Stimulated activated CD8-positive, alpha-beta memory T cell treated with anti-CD3 and anti-CD28 coated beads, Interleukin-2, amount 100 ng/mL, for 48 hours (primary cell): ENCODE measurements around the gene SLIT3.

Source experiments
- DNase-seq, 2 donors: peaks; one replicate each; pipeline ENCODE4 v3.0.0-alpha.2; 2020; ENCODE audit warnings: low read depth in 2 of 2

SLIT3 gene

DNA sequence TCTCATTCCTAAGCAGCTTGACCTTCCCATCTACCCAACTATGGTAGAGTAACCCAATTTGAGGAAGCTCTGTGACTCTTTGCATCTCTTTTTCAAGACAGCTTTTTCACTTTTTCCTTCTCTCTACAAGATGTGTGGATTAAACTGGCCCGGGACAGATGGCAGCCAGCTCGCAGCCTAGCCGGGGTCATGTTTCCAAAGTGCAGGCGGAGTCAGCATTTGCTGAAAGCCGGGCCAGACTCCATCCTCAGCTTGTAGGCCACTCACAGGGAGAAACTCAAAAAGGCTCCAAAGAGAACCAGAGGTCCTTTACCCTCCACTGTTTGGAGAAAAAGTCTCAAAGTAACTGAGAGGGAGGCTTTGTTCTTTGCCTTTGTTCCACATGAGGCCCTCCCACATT, 435.0 kb downstream of the SLIT3 start:
- DNase-seq, result no peak

DNA sequence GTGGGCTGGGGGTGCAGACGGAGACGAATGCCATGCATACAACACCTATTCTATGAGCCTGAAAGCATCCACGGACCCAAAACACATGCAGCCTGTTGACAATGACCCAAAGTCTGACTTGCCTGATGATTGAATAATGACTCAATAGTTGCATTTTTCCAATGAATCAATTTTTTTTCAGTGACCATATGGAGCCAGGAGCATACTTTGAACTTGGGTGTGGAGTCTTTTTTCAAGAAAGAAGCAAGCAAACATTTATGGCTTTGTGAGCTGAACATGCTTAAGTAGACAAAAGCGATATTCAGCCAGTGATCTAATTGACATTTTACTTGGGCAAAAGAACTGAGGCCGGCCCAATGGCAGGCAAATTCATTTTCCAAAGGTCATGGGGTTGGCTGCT, 437.9 kb downstream of the SLIT3 start:
- DNase-seq, result no peak

DNA sequence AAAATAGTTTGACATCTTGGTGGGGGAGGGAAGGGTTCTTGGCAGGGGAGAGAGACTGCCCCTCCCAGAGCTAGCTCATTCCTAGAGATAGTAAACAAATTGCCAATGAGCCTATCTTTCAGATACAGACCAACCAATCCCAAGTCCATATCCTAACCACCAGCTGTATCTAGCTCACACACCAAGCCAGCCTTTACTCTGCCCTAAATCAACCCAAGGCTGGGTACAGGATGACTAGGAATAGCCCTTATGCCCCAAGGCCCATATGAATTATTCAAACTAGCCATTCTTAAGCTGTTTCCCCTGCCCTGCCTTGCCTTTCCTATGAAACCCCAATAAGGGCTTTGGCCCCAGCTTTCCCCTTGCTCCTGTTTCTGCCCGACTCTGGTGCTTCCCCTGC, 440.4 kb downstream of the SLIT3 start:
- no peak for DNase-seq

DNA sequence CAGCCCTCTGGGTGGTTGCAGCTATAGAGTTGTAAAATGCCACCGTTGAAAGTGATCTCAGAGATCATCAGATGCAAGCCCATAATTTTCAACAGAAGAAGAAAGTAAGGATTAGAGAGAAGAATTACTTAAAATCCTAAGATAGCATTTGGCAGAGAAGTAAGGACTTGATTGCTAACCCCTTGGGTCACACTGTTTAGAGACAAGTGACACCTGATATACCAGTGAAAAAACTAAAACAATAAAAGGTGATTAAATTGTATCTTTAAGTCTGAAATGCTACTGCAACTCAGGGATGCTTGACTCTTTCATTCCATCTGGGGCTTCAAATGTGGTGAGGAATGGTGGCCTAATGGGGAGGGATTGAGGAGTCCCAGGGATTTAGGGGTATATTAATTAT, 440.9 kb downstream of the SLIT3 start:
- no peak for DNase-seq

DNA sequence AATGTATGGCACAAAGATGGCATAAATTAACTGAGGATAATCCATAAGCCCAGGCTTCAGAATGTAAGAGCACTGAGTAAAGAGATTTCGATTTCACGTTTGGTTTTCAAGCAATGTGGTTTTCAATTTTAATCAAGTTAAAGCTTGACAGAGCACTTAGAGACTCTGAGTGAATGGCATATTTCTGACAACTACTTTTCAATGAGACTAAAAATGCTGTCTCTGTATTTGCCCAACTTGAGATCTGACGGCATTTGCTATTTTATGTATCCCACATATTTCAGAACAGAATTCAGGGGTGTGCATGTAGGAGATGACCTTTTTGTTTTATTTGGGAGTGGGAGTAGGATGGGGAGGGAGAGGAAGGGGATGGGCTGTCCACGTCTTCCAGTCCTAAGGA, 441.5 kb downstream of the SLIT3 start:
- DNase-seq, result no peak

DNA sequence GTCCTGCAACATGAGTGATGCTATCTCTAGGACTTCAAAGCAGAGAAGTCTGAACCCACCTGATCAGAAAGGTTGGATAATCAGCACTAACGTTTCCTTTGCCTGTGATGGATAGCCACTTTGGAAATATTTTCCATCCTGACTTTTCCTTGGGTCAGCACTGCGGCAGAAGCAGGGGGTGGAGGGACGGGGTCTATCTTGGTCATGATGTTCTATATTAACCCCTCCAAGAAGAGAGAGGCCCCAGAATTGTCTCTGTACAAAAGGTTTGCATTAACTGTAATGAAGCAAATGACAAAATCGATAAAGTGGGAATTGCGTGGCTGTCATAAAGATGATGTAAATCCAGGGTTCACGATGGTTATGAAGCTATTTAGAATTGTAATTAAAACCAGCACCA, 441.9 kb downstream of the SLIT3 start:
- DNase-seq, result no peak

DNA sequence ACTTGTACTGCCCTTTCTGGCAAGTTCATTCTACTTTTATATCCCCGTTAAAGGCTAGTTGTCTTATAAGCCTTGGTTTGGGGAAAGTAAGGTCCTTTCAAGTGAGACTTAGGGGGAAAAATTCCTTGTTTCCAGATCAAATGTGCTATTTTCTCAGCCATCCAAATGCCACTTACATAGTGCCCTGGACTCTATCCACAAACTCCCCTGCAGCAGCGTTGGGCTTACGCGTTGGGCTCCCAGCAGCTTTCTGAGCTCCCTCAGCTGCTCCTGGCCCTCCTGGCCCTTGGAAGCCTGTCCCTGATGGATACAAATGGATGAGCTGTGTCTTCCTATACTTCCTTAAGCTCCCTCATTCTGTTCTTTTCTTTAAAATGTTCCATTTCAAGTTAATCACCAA, 442.6 kb downstream of the SLIT3 start:
- DNase-seq, result no peak

DNA sequence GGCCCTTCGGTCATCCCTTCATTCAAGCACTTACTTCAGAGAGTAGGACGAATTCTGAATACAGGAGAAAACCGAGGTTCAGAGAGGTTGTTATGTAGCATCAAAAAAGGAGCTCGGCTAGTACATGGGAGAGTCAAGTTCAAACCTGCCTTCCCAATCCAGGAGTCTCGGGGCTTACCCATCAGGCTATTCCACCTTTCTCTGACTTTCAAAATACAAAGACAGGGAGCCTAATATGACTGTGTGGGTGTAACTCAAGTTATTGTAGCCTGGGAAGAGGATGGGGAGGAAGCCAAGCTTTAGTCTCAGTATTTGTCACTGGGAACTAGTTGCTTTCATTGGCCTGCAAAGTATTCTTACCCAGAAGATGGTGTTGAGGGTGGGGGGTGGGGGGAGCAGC, 447.0 kb downstream of the SLIT3 start:
- no peak for DNase-seq

DNA sequence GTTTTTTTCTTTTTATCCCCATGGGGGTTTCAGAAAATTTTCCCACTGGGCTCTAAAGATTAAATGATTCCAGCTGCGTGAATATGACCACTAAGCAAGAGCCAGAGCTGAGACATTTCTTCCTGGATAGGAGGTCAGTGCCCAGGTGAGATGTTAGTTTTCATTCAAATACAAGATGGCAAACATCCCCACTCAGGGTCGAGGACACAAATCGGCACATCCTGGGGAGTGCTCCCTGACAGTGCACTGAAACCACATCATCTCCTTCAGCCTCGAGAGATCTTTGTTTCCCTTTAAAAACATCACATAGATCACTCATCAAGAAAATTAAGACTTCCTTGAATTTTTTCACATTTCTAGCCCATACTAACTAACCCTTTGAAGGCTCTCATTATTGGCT, 448.6 kb downstream of the SLIT3 start:
- DNase-seq, result no peak

DNA sequence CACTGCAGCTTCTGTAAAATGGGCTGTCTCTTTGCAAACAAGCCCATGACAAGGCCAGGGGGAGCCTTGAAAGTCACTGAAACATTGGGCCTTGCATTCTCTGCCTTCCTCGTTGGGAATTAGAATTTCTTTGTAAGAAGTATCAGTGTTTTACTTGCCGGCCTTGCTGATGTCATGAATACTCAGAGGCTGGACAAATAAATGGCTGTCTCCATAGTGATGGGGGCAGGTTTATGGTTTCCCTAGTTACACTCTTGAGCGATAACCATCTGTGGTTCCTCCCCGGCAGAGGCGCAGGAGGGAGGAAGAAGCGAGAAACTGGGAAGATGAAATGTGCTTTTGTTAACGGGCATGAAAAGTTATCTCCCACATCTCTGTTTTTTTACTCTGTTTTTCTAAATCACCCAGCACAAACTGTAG, 449.0 kb downstream of the SLIT3 start:
- DNase-seq, result peak in 1 of 2 donors; percentile 15

DNA sequence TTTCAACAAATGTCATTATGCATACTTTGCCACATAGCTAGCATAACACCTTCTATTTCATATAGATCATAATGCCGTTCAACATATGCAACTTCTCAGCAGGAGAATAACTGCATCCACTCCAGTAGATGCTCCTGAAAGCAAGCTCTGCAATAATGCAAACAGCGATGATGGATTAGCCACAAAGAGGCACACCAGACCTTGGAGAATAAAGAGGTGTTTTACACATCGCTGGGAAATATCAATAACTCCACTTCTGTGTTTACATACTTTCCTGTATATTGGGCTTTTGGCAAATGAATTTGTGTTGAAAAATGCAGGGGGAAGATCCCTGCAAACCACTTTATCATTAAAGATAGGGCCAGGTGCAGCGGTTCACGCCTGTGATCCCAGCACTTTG, 450.3 kb downstream of the SLIT3 start:
- DNase-seq, result no peak

DNA sequence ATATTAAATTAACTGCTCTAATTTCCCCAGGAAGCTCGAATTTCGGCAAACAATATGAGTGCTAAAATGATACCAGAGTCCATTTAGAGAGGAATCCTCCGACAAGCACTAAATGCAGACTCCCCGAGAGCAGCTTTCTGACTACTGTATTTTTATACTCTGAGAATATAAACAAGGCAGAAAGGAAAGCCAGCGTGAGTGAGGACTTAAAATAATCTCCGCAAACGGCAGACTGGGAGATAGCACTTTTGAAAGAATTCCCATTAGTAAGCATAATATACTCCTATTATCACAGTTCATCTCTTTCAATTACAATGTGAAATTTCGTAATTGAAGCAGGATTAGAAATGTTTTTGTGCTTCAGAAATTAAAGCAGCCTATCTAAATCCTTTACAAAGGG, 452.4 kb downstream of the SLIT3 start:
- no peak for DNase-seq

DNA sequence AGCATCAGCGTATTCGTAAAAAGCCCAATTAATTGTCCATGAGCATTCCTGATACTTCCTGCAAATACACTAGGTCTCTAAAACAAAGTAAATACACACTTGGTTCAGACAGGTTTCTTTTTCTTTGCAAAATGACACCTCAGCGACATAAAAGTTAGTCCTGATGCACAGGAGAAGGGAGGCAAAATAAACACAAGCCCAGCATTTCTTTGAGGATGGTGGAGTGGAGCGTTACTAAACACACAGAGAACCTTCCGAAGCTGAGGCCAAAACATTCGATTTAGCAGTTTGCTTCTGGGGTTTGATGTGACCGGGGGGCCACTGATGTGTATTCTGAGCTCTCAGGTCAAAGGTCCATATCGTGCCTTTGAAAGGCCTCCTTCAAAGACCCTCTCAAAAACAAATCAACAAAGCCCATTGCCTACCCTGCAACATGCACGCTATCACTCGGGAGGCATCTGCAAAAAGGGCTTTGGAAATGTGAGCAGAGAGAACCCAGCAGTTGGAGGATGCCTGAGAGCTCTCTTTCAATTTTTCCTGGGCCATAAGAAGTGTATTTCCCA, 453.3 kb downstream of the SLIT3 start:
- no peak for DNase-seq

DNA sequence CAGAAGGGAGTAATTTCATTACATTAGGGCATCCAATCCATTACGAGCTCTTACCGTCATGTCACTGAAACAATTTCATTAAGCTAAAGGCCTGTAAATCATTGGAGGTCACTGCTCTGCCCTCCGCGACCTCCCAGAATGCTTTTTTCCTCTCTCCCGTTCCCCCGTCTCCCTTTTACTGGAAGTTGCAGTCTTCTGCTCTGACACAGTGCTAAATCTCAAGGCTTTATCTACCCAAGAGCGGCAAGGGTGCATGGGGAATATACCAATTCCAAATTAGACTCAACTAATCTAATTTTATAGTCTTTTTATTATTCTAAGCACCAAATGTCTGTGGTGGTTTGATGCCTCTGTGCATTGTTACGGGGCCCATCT, 456.0 kb downstream of the SLIT3 start:
- no peak for DNase-seq

DNA sequence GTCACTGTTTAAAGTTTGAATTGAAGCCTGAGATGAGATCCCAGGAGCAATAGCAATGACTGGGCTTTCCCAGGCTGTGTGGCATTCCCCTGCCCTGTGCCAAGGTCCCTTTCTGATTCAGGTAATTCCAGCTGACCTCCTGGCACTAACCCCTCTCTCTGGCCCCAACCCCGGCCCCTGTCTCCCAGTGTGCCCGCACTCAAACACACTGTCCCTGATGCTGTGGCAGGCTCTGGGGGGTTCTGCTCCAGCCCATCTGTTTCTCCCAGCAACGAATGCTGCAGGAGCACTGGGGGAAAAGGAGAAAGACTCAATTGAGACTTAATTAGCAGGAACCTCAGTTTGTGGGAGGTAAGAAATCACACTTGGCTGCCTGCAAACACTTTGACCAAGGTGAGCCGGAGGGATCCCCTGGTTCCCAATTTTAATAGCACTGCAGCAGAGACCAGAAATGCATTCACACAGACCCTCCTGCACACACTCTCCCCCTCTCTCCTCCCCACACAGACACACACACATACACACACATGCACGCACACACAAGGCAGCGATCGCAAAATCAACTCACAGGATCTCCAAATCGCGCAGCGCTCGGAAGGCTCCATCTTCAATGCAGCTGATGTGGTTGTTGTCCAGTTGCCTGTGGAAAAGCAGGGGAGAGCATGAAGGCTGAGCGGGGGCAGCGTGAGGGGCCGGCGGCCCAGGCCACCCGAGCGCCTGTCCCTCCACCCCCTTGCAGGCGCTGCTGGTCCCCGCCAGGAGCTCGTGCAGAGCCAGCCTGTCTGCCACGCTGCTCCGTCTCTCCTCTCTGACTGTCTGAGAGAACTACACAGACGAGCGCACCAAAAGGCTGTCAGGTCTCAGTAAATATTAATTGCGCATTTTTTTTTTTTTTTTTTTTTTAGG, 456.7 kb downstream of the SLIT3 start:
- no peak for DNase-seq

DNA sequence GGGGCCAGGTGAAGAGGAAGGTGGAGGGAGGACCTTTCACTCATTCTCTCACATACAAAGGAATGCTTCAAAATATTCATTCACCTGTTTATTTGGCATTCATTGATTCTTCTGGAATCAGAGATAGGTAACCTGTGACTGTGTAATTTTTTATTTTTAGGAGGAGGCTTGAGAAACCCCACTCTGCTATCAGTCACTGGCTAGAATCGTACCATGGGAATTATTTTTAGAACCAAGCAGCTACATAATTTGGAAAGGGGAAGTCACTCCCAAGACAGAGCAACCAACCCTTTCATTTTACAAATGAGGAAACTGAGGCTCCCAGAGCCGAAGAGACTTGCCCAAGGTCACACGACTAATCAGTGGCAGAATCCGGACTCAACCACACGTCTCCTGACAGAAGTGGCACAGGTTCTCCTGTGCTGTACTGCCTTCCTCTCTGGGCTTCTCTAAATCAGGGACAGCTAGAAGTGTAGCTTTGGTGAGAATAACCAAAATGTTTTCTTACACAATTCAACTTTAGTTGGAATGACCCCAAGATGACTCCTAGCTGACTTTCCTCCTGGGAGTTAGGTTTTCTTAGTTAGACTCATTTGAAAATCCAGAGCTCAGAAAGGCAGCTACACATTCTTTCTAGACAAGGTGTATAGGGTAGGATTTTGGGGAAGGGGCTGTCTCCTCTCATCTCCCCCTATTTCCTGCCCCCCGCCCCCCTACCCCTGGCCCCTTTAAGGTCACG, 457.5 kb downstream of the SLIT3 start:
- DNase-seq, result no peak

DNA sequence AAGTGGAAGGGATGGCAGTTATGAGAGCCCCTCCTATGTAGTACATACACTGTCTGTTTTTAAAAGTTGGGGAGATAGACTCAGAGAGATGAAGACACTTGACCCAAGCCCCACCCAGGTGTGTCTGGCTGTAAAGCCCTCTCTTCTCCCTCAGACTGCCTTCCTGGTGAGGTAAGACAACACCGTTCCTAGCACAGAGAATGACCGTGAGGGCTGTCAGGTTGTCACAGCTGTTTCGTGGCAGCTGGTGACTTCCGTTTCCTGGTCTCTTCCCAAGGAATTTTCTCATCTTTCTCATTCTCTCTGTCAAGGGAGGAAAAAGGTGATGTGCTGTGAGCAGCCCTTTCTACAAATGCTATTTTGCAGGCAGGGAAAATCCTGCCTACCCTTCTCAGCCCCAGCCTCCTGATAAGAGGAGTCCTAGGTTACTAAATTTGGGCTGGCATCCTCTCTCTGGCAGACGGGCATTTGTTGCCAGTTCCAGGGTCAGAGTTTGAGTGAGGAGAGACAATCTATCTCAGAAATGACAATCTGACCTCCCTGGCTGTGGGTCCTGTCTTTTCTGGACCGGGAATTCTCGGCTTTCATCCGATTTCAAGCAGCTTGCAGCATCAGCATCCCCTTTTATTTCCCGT, 458.3 kb downstream of the SLIT3 start:
- DNase-seq, result no peak

DNA sequence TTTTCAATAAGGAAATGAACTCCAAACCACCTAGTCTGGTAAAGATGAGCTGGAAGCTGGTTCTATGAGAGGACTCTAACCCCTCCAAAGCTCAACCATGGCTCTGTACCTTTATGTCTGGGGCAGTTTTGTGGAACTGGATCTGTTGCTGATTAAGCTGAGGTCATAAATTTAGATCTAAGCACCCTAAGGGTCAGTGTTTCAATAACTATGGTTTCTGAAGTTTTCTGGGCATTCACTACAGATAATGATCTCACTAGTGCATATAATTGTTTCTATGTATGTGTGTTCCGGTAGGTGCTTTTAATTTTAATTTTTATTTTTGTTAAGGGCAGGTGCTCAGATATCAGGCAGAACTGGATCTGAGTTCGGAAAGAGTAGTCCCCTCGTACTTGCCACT, 463.1 kb downstream of the SLIT3 start:
- no peak for DNase-seq

DNA sequence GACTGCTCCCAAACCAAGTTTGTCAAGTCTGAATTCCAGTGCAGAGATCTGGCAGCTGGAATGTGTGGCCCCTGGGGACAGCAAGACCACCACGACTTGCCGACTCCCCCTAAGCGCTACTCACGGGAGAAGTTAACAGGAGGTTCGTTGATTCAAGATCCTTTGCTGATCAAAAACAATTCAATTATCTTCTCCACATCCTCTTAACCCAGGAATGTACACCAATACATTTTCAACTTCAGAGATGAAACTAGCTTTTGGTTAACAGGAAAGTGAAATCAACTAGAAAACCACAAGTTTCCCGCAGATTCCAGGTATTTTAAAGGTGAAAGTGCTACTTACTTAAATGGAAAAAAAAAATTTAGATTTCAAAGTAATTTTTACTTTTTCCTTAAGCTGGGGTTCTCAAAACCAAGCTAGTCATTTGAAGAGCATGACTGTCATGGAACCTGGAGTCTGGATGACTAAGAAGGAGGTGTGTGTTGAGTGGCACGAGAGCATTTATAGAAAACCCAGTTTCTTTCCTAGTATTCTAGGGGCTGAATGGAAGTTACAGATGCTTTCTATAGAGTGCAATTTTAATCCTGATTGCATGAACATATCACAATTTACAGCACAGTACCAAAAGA, 464.2 kb downstream of the SLIT3 start:
- no peak for DNase-seq

DNA sequence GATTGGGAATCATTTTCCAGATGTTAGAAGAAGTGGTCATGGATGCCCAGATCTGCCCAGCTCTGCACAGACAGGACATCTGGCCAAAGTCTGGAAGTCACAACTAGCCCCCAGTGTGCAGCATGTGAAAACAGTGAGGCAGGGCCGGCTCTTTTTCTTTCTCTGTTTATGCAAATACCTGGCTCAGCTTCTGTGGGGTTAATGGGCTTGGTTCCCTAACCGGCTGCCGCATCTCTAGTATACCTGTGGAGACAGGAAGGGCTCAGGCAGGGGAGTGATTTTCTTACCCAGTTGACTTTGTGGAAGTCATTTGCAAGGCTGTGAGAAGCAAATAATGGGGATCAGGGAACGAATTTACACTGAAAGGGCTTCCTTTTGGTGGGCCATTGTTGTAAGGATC, 467.0 kb downstream of the SLIT3 start:
- DNase-seq, result no peak

DNA sequence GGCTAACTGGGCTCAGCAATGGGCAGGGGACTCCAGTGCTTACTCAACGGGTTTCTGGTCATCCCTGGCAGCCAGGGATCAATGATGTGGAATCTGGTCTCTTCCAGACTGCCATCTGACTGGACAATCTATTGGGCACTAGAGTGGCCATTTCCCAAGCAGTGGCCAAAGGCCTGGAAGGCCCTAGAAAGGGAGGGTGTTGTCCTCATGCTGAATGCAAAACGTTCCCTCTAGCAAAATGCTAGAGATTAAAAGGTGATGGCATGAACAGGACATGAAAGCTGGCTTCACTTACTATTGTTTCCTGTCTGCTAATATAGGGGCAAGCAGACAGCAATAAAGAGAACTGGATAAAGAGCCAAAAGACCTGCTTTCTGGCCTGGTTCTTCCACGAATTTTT, 467.6 kb downstream of the SLIT3 start:
- no peak for DNase-seq

DNA sequence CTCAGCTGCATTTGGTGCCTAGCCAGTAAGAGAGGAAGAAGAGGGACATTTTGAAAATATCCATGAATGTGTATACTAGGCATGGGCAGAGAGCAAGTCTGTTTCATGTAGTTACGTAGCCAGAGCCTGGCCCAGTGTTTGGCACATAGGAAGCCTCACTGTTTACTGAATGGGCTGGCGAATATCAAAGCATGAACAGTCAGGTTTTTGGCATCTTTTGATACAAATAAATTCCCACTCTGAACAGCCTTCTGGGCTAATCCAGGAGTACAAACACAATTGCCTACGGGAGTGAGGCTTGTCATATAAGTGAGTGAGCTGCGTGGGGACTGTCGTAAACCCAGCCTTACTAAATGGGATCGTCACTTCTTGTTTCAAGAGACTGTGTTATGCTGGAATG, 468.6 kb downstream of the SLIT3 start:
- no peak for DNase-seq
